D721Med (cell line): ENCODE results near the gene ACTA2.
A peak's percentile ranks its signal among the peaks of the same experiment; 100 is the strongest.
"Not testable (repeated sequence)": the region's sequence is repeated elsewhere in the genome, so short reads cannot be mapped to it uniquely, and the experiment has no call there.

Source experiments
- DNase-seq: peaks from one replicate; pipeline ENCODE4 v3.0.0; 2011; ENCODE audit warnings: low spot score; ENCODE audit not compliant: insufficient read length
- FAIRE-seq: peaks from 2 replicates; lab custom pipeline; 2011; peaks lifted over from hg19 to GRCh38; lab: Jason Lieb, UNC
- CTCF ChIP-seq: IDR thresholded peaks from 2 replicates; pipeline ENCODE4 v1.5.1; 2012; ENCODE audit warnings: mild to moderate bottlenecking, control low read depth; ENCODE audit not compliant: insufficient read depth; ENCODE audit errors: missing control alignments

ACTA2 gene

GRCh38 chr10:88933564-88933963 lies 19.0 kb downstream of the ACTA2 start:
- no peak for DNase-seq
- FAIRE-seq: no peak
- no peak for TF ChIP-seq CTCF

GRCh38 chr10:88932539-88933256 lies 19.9 kb downstream of the ACTA2 start:
- DNase-seq (no peak), FAIRE-seq (peak; percentile 75)
- TF ChIP-seq CTCF: peak; percentile 77

DNA sequence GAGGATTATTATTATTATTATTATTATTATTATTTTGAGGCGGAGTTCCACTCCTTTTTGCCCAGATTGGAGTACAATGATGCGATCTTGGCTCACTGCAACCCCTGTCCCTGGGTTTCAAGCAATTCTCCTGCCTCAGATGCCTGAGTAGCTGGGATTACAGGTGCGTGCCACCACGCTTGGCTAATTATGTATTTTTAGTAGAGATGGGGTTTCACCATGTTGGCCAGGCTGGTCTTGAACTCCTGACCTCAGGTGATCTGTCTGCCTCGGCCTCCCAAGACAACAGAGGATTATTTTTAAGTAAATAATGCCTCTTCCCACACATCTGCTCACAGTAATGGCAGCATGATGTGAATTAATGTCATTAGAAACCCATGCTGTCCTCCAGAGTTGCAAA lies 20.5 kb downstream of the ACTA2 start:
- FAIRE-seq, DNase-seq: not testable (repeated sequence)

GRCh38 chr10:88931548-88931947 lies 21.0 kb downstream of the ACTA2 start:
- TF ChIP-seq CTCF: no peak
- DNase-seq (no peak), FAIRE-seq (no peak)

- FAIRE-seq (no peak), DNase-seq (no peak)
- no peak for TF ChIP-seq CTCF
Observed at GRCh38 chr10:88928254-88928653, 24.3 kb downstream of the ACTA2 start.

GRCh38 chr10:88927416-88927690 lies 25.2 kb downstream of the ACTA2 start:
- TF ChIP-seq CTCF: no peak
- FAIRE-seq: no peak
- no peak for DNase-seq

GRCh38 chr10:88926566-88927415 lies 25.8 kb downstream of the ACTA2 start:
- TF ChIP-seq CTCF: no peak
- no peak for FAIRE-seq
- no peak for DNase-seq
